ENCODE results near the gene POSTN. TPM values are rescaled to one million over a fixed set of nuclear protein-coding genes. Genes with fewer than 3 reads are reported as not detected.
"Not testable (repeated sequence)": the region's sequence is repeated elsewhere in the genome, so short reads cannot be mapped to it uniquely, and the experiment has no call there.

Gene POSTN
- total RNA-seq, 1 donor from 2014 or later, result 52.1 TPM

GRCh38 chr13:37596805-37597204 is 1.8 kb downstream of the POSTN start:
- Histone ChIP-seq H3K9me3 (replicated peaks) (no peaks in the 10 kb centered on the region), H3K4me1 (peaks cover 15% of the 10 kb centered on the region), H3K27me3 (ENCODE audit: low read depth) (no peaks in the 10 kb centered on the region), H3K4me3 (no peak overlapping the region), H3K36me3 (no peaks in the 10 kb centered on the region), H3K27ac (replicated peaks) (no peak overlapping the region)
- no peak for DNase-seq
- TF ChIP-seq CTCF (IDR thresholded peaks at IDR 0.05; ENCODE audit: borderline replicate concordance), result no peak
- intact Hi-C loops (cut with micrococcal nuclease), result no loop called here

- intact Hi-C loops (cut with micrococcal nuclease), result no loop called here
- no peak overlapping the region for H3K4me3 ChIP-seq
Observed at GRCh38 chr13:37595162-37595561, 3.4 kb downstream of the POSTN start.

GRCh38 chr13:37594550-37594949 is 4.0 kb downstream of the POSTN start:
- no peak for DNase-seq
- Histone ChIP-seq H3K4me1 (peaks cover 15% of the 10 kb centered on the region), H3K27ac (replicated peaks) (no peak overlapping the region), H3K9me3 (replicated peaks) (no peaks in the 10 kb centered on the region), H3K4me3 (no peak overlapping the region), H3K27me3 (ENCODE audit: low read depth) (no peaks in the 10 kb centered on the region), H3K36me3 (no peaks in the 10 kb centered on the region)
- intact Hi-C loops (cut with micrococcal nuclease), result no loop called here
- TF ChIP-seq CTCF (IDR thresholded peaks at IDR 0.05; ENCODE audit: borderline replicate concordance), result no peak

More at GRCh38 chr13:37595162-37595561, 3.4 kb downstream of the POSTN start:
- no peaks in the 10 kb centered on the region for H3K27me3 ChIP-seq (ENCODE audit: low read depth)
- H3K36me3 ChIP-seq, result no peaks in the 10 kb centered on the region
- no peak for DNase-seq
- peaks cover 15% of the 10 kb centered on the region for H3K4me1 ChIP-seq
- no peaks in the 10 kb centered on the region for H3K9me3 ChIP-seq (replicated peaks)
- H3K27ac ChIP-seq (replicated peaks), result no peak overlapping the region
- TF ChIP-seq CTCF (IDR thresholded peaks at IDR 0.05; ENCODE audit: borderline replicate concordance), result no peak

GRCh38 chr13:37589381-37589780 is 9.2 kb downstream of the POSTN start:
- DNase-seq; H3K9me3 ChIP-seq (replicated peaks); H3K27ac ChIP-seq (replicated peaks); H3K36me3 ChIP-seq; H3K27me3 ChIP-seq (ENCODE audit: low read depth); intact Hi-C loops (cut with micrococcal nuclease); H3K4me3 ChIP-seq: not testable (repeated sequence)
- H3K4me1 ChIP-seq, result peaks cover 20% of the 10 kb centered on the region

- Histone ChIP-seq H3K27ac (replicated peaks) (no peak overlapping the region), H3K27me3 (ENCODE audit: low read depth) (no peaks in the 10 kb centered on the region), H3K4me3 (no peak overlapping the region), H3K36me3 (no peaks in the 10 kb centered on the region), H3K9me3 (replicated peaks) (no peaks in the 10 kb centered on the region), H3K4me1 (peaks cover 19% of the 10 kb centered on the region)
- no peak for DNase-seq
- no peak for TF ChIP-seq CTCF (IDR thresholded peaks at IDR 0.05; ENCODE audit: borderline replicate concordance)
- intact Hi-C loops (cut with micrococcal nuclease), result no loop called here
Observed at GRCh38 chr13:37587236-37587635, 11.3 kb downstream of the POSTN start.

- no peak for DNase-seq
- H3K4me3 ChIP-seq, result no peak overlapping the region
- H3K36me3 ChIP-seq, result no peaks in the 10 kb centered on the region
- TF ChIP-seq CTCF (IDR thresholded peaks at IDR 0.05; ENCODE audit: borderline replicate concordance), result no peak
- intact Hi-C loops (cut with micrococcal nuclease), result no loop called here
- H3K27ac ChIP-seq (replicated peaks), result no peak overlapping the region
- peaks cover 19% of the 10 kb centered on the region for H3K4me1 ChIP-seq
- H3K27me3 ChIP-seq (ENCODE audit: low read depth), result no peaks in the 10 kb centered on the region
- no peaks in the 10 kb centered on the region for H3K9me3 ChIP-seq (replicated peaks)
Observed at GRCh38 chr13:37586164-37586563, 12.4 kb downstream of the POSTN start.
